B cell (primary cell): ENCODE data around the gene PCDHB15. TPM values are rescaled to one million over a fixed set of nuclear protein-coding genes. Genes with fewer than 3 reads are reported as not detected.
"Not testable (repeated sequence)": the region's sequence is repeated elsewhere in the genome, so short reads cannot be mapped to it uniquely, and the experiment has no call there.

Source experiments
- ATAC-seq: fragments of 200-7000 bp; cut with Tn5 transposase; one replicate; pipeline ENCODE4 v1.10.0; 2021; ENCODE audit warnings: low read depth, mild to moderate bottlenecking, moderate number of reproducible peaks, moderate library complexity
- CTCF ChIA-PET: fragments of 350-600 bp; sonication (Branson Sonifier 250); formaldehyde crosslinking; loops from one replicate; lab custom pipeline; 2021; ENCODE audit warnings: antibody characterized with exemption, inconsistent platforms; lab: Charles Lee
- POLR2A ChIA-PET: fragments of 350-600 bp; sonication (Branson Sonifier 250); formaldehyde crosslinking; loops from one replicate; lab custom pipeline; 2021; ENCODE audit warnings: antibody characterized with exemption; lab: Charles Lee
- DNase-seq: peaks from one replicate; pipeline ENCODE4 v3.0.0; 2013
- H2AFZ ChIP-seq: 2 replicates; pipeline ENCODE4 v1.6.1; 2012; ENCODE audit warnings: mild to moderate bottlenecking, low read depth, low read length; ENCODE audit not compliant: insufficient read depth, poor library complexity, severe bottlenecking
- H3K27ac ChIP-seq, 2 donors: 1 replicate in 1 of 2; 2 replicates in 1 of 2; pipeline ENCODE4 v1.5.1; 2012 to 2013; ENCODE audit warnings: low read length in 2 of 2, mild to moderate bottlenecking in 2 of 2, moderate library complexity in 1 of 2
- H3K27me3 ChIP-seq, 4 experiments: fragments of 200-600 bp in 1 of 4; sonication (generic) in 1 of 4; replicated peaks in 1 of 4; 1 replicate in 2 of 4; 2 replicates in 2 of 4; pipeline versions ENCODE4 v1.6.1 to v1.7.0; 2013 to 2016; ENCODE audit warnings: low read length in 3 of 4, mild to moderate bottlenecking in 2 of 4, mixed read lengths in 1 of 4, moderate library complexity in 1 of 4; ENCODE audit not compliant: insufficient read depth in 4 of 4, control insufficient read depth in 3 of 4; ENCODE audit errors: control extremely low read depth in 1 of 4
- H3K36me3 ChIP-seq, 2 experiments: replicated peaks in 1 of 2; 1 replicate in 1 of 2; 2 replicates in 1 of 2; pipeline versions ENCODE4 v1.6.1 to v1.7.1; 2013; ENCODE audit warnings: low read length in 1 of 2; ENCODE audit not compliant: insufficient read depth in 2 of 2, control insufficient read depth in 1 of 2; ENCODE audit errors: control extremely low read depth in 1 of 2, extremely low read depth in 1 of 2
- H3K4me1 ChIP-seq, 2 donors: fragments of 200-600 bp in 1 of 2; sonication (generic) in 1 of 2; 1 replicate in 1 of 2; 2 replicates in 1 of 2; pipeline versions ENCODE4 v1.5.1 to v1.6.1; 2013 to 2017; ENCODE audit warnings: low read length in 2 of 2; ENCODE audit not compliant: control insufficient read depth in 2 of 2, insufficient read depth in 2 of 2
- H3K4me2 ChIP-seq: replicated peaks from 2 replicates; pipeline ENCODE3; 2012; ENCODE audit warnings: mild to moderate bottlenecking, low read depth, low read length; ENCODE audit not compliant: poor library complexity, severe bottlenecking
- H3K4me3 ChIP-seq, 5 experiments: fragments of 200-600 bp in 1 of 5; sonication (generic) in 1 of 5; 1 replicate in 3 of 5; 2 replicates in 2 of 5; pipeline versions ENCODE4 v1.5.1 to v1.7.0; 2011 to 2016; ENCODE audit warnings: low read length in 4 of 5, mild to moderate bottlenecking in 4 of 5, low read depth in 2 of 5, control low read depth in 1 of 5, moderate library complexity in 1 of 5; ENCODE audit not compliant: insufficient read depth in 1 of 5; ENCODE audit errors: control extremely low read depth in 1 of 5, extremely low read depth in 1 of 5
- H3K79me2 ChIP-seq: fragments of 200-600 bp; sonication (generic); one replicate; pipeline ENCODE4 v1.6.0; 2016; ENCODE audit warnings: low read length; ENCODE audit not compliant: control insufficient read depth, insufficient read depth
- H3K9ac ChIP-seq: fragments of 200-600 bp; sonication (generic); 2 replicates; pipeline ENCODE4 v1.6.1; 2017; ENCODE audit warnings: mild to moderate bottlenecking, low read length, moderate library complexity
- H3K9me3 ChIP-seq, 3 donors: one replicate each; pipeline versions ENCODE4 v1.6.1 to v1.7.1; 2013; ENCODE audit warnings: low read length in 2 of 3; ENCODE audit not compliant: control insufficient read depth in 2 of 3, insufficient read depth in 1 of 3; ENCODE audit errors: control extremely low read depth in 1 of 3
- H4K20me1 ChIP-seq: 2 replicates; pipeline ENCODE4 v1.6.0; 2012; ENCODE audit warnings: mild to moderate bottlenecking, low read length; ENCODE audit not compliant: insufficient read depth, control insufficient read depth, poor library complexity, severe bottlenecking
- H3K27ac Mint-ChIP-seq: one replicate; pipeline ENCODE4 v1.8.0; 2021; ENCODE audit warnings: mixed read lengths
- H3K27me3 Mint-ChIP-seq: one replicate; pipeline ENCODE4 v1.8.0; 2021; ENCODE audit warnings: mixed read lengths
- H3K4me1 Mint-ChIP-seq: one replicate; pipeline ENCODE4 v1.8.0; 2021; ENCODE audit warnings: mixed read lengths
- H3K4me3 Mint-ChIP-seq: one replicate; pipeline ENCODE4 v1.8.0; 2021; ENCODE audit warnings: mixed read lengths
- H3K9me3 Mint-ChIP-seq: one replicate; pipeline ENCODE4 v1.8.0; 2022; ENCODE audit warnings: mixed read lengths; ENCODE audit not compliant: insufficient read depth
- EZH2 ChIP-seq: IDR thresholded peaks from 2 replicates; pipeline ENCODE4 v1.6.1; 2012; ENCODE audit warnings: borderline replicate concordance, low read depth, mild to moderate bottlenecking, moderate library complexity, low read length; ENCODE audit not compliant: insufficient read depth, poor library complexity, severe bottlenecking
- WGBS: methylation state at CpG from one replicate; pipeline ENCODE4 v1.1.5; 2013; ENCODE audit warnings: missing lambda C conversion rate; ENCODE audit not compliant: insufficient coverage; 5-methylcytosine and 5-hydroxymethylcytosine counted together
- intact Hi-C: fragments of 100-400 bp; cut with micrococcal nuclease; formaldehyde crosslinking; loops from one replicate; pipeline ENCODE4 v1.10.0; 2022
- polyA plus RNA-seq: library from polyadenylated mRNA; depleted of rRNA; stranded (reverse); fragments of >200 nt; gene quantifications from 2 replicates; pipeline ENCODE4 v1.2.3, GENCODE V29; 2012
- total RNA-seq, 2 donors: library from RNA; stranded (reverse); fragments of 120-200 nt in 1 of 2; gene quantifications; 1 replicate in 1 of 2; 2 replicates in 1 of 2; pipeline versions ENCODE4 v1.2.3 to v1.2.4, GENCODE V29; 2013 to 2022
- TF ChIP-seq, protein P1 (sequence below): fragments of 200-600 bp; IDR thresholded peaks from one replicate; pipeline ENCODE4 v1.8.0; 2022; ENCODE audit warnings: antibody characterized with exemption, mild to moderate bottlenecking

PCDHB15 gene
- total and polyA plus RNA-seq, 2 donors (not counting 1 experiment from before 2014, with no cell fraction given): not detected

DNA sequence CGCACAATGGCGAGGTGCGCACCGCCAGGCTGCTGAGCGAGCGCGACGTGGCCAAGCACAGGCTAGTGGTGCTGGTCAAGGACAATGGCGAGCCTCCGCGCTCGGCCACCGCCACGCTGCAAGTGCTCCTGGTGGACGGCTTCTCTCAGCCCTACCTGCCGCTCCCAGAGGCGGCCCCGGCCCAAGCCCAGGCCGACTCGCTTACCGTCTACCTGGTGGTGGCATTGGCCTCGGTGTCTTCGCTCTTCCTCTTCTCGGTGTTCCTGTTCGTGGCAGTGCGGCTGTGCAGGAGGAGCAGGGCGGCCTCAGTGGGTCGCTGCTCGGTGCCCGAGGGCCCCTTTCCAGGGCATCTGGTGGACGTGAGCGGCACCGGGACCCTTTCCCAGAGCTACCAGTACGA, 2.2 kb downstream of the PCDHB15 start:
- H3K27me3 Mint-ChIP-seq, intact Hi-C loops, H2AFZ ChIP-seq, H3K27ac ChIP-seq, H3K79me2 ChIP-seq, CTCF ChIA-PET, H3K4me1 ChIP-seq, H3K27ac Mint-ChIP-seq, H3K4me2 ChIP-seq, H3K4me1 Mint-ChIP-seq, DNase-seq, ATAC-seq, H4K20me1 ChIP-seq, H3K36me3 ChIP-seq, H3K4me3 Mint-ChIP-seq, POLR2A ChIA-PET, H3K4me3 ChIP-seq, H3K9ac ChIP-seq: not testable (repeated sequence)
- Histone ChIP-seq H3K9me3 (peaks cover 7 to 80% (median 45%) of the 10 kb centered on the region in 3 donors), H3K27me3 (peaks cover 0 to 17% (median 11%) of the 10 kb centered on the region in 4 experiments)
- peaks cover 15% of the 10 kb centered on the region for H3K9me3 Mint-ChIP-seq
- 68% methylated on average over 26 of the region's 34 CpGs for WGBS

DNA sequence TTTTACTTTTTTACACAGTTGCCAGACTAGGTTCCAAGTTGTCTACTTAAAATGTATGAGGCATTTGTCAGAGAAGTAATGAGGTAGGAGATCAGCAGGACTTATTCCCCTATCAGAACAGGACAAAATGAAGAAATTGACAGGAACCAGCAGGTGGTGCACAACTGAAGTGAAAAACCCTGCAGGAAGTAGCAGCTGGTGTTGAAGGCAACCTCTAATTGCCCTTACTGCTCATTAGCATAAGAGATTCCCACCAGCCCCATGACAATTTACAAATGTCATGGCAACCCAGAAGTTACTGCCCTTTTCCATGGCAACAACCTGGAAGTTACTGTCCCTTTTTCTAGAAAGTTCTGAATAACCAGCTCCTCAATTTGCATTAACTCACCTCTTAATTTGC, 5.4 kb downstream of the PCDHB15 start:
- no peak overlapping the region for H3K27ac ChIP-seq
- H3K36me3 ChIP-seq: no peaks in the 10 kb centered on the region
- peaks cover 14 to 83% (median 28%) of the 10 kb centered on the region in 3 donors for H3K9me3 ChIP-seq
- Mint-ChIP-seq H3K9me3 (peaks cover 22% of the 10 kb centered on the region), H3K4me1 (no peaks in the 10 kb centered on the region), H3K27me3 (no peaks in the 10 kb centered on the region), H3K27ac (no peak overlapping the region), H3K4me3 (no peak overlapping the region)
- no peak overlapping the region for H2AFZ ChIP-seq
- peaks cover 0 to 6% (median 0%) of the 10 kb centered on the region in 4 experiments for H3K27me3 ChIP-seq
- intact Hi-C loops: no loop called here
- ChIA-PET CTCF (no interaction called here), POLR2A (no interaction called here)
- no peak overlapping the region for H3K4me3 ChIP-seq
- no peaks in the 10 kb centered on the region for H3K4me1 ChIP-seq
- H3K79me2 ChIP-seq: no peaks in the 10 kb centered on the region
- DNase-seq (no peak), ATAC-seq (no peak)
- no peak overlapping the region for H3K9ac ChIP-seq
- no peak overlapping the region for H3K4me2 ChIP-seq
- H4K20me1 ChIP-seq: no peaks in the 10 kb centered on the region
- TF ChIP-seq EZH2: no peak
- TF ChIP-seq, protein P1, sequence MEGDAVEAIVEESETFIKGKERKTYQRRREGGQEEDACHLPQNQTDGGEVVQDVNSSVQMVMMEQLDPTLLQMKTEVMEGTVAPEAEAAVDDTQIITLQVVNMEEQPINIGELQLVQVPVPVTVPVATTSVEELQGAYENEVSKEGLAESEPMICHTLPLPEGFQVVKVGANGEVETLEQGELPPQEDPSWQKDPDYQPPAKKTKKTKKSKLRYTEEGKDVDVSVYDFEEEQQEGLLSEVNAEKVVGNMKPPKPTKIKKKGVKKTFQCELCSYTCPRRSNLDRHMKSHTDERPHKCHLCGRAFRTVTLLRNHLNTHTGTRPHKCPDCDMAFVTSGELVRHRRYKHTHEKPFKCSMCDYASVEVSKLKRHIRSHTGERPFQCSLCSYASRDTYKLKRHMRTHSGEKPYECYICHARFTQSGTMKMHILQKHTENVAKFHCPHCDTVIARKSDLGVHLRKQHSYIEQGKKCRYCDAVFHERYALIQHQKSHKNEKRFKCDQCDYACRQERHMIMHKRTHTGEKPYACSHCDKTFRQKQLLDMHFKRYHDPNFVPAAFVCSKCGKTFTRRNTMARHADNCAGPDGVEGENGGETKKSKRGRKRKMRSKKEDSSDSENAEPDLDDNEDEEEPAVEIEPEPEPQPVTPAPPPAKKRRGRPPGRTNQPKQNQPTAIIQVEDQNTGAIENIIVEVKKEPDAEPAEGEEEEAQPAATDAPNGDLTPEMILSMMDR: no peak
